IMR-90 (cell line): ENCODE measurements around the gene FNBP1. TPM values are rescaled to one million over a fixed set of nuclear protein-coding genes. Genes with fewer than 3 reads are reported as not detected.

Experiments
- ATAC-seq: fragments of 200-7000 bp; cut with Tn5 transposase; 2 replicates; pipeline ENCODE4 v1.9.1; 2020; ENCODE audit warnings: low read depth, mild to moderate bottlenecking, moderate library complexity
- BruUV-seq: library from RNA; stranded (reverse); fragments of 400-500 nt; replicated peaks from 2 replicates; lab custom pipeline; 2021; lab: Mats Ljungman, UMichigan
- CTCF ChIA-PET: fragments of 300-600 bp; formaldehyde crosslinking; extraction: SDS; loops from one replicate; lab custom pipeline; 2021; ENCODE audit warnings: antibody characterized with exemption; lab: Yijun Ruan, JAX
- POLR2A ChIA-PET: fragments of 300-600 bp; sonication (Branson Sonifier 250); formaldehyde crosslinking; loops from one replicate; lab custom pipeline; 2022; ENCODE audit warnings: antibody characterized with exemption; ENCODE audit not compliant: unreplicated experiment; lab: Charles Lee
- DNase-seq: peaks from one replicate; pipeline ENCODE4 v3.0.0; 2013
- H2AFZ ChIP-seq: replicated peaks from 2 replicates; pipeline ENCODE3; 2013; ENCODE audit warnings: low read length, mild to moderate bottlenecking; ENCODE audit not compliant: poor library complexity
- H2AK5ac ChIP-seq: 2 replicates; pipeline ENCODE4 v1.6.1; 2013; ENCODE audit warnings: low read depth, low read length, inconsistent platforms
- H2AK9ac ChIP-seq: replicated peaks from 2 replicates; pipeline ENCODE3; 2013; ENCODE audit warnings: mild to moderate bottlenecking, low read depth, low read length, moderate library complexity; ENCODE audit not compliant: poor library complexity
- H2BK120ac ChIP-seq: 2 replicates; pipeline ENCODE4 v1.6.1; 2013; ENCODE audit warnings: low read depth, low read length, inconsistent platforms
- H2BK15ac ChIP-seq: 3 replicates; pipeline ENCODE4 v1.6.1; 2013; ENCODE audit warnings: low read depth, low read length, inconsistent platforms
- H2BK20ac ChIP-seq: 2 replicates; pipeline ENCODE4 v1.6.1; 2013; ENCODE audit warnings: low read depth, mild to moderate bottlenecking, inconsistent platforms, low read length, moderate library complexity
- H2BK5ac ChIP-seq: 2 replicates; pipeline ENCODE4 v1.6.1; 2013; ENCODE audit warnings: mild to moderate bottlenecking, low read depth, low read length, inconsistent platforms; ENCODE audit not compliant: poor library complexity, severe bottlenecking
- H3K14ac ChIP-seq: replicated peaks from 2 replicates; pipeline ENCODE4 v1.6.1; 2013; ENCODE audit warnings: low read depth, low read length, inconsistent platforms
- H3K18ac ChIP-seq: 2 replicates; pipeline ENCODE4 v1.6.1; 2013; ENCODE audit warnings: low read depth, low read length, control low read depth
- H3K23ac ChIP-seq: 2 replicates; pipeline ENCODE4 v1.6.1; 2013; ENCODE audit warnings: low read depth, low read length, inconsistent platforms
- H3K27ac ChIP-seq: 2 replicates; pipeline ENCODE4 v1.5.1; 2013; ENCODE audit warnings: mild to moderate bottlenecking, control low read depth, low read length; ENCODE audit not compliant: insufficient read depth
- H3K27me3 ChIP-seq: 2 replicates; pipeline ENCODE4 v1.6.1; 2013; ENCODE audit warnings: low read length; ENCODE audit not compliant: control insufficient read depth, insufficient read depth
- H3K36me3 ChIP-seq: 2 replicates; pipeline ENCODE4 v1.6.1; 2013; ENCODE audit warnings: low read length, mixed read lengths; ENCODE audit not compliant: control insufficient read depth, insufficient read depth
- H3K4ac ChIP-seq: 2 replicates; pipeline ENCODE4 v1.6.1; 2013; ENCODE audit warnings: low read depth, low read length, inconsistent platforms
- H3K4me1 ChIP-seq: 2 replicates; pipeline ENCODE4 v1.6.1; 2013; ENCODE audit warnings: low read length, mixed read lengths; ENCODE audit not compliant: control insufficient read depth, insufficient read depth
- H3K4me2 ChIP-seq: 2 replicates; pipeline ENCODE4 v1.6.1; 2013; ENCODE audit warnings: low read depth, mild to moderate bottlenecking, control low read depth, low read length, moderate library complexity
- H3K4me3 ChIP-seq: 2 replicates; pipeline ENCODE4 v1.5.1; 2013; ENCODE audit warnings: low read depth, mild to moderate bottlenecking, control low read depth, low read length, moderate library complexity; ENCODE audit not compliant: insufficient read depth
- H3K56ac ChIP-seq: 2 replicates; pipeline ENCODE4 v1.6.1; 2013; ENCODE audit warnings: low read length, inconsistent platforms; ENCODE audit not compliant: insufficient read depth; ENCODE audit errors: extremely low read depth
- H3K79me1 ChIP-seq, 2 experiments: 2 replicates each; pipeline ENCODE4 v1.6.1; 2013; ENCODE audit warnings: low read length in 2 of 2, inconsistent platforms in 1 of 2, low read depth in 1 of 2
- H3K9ac ChIP-seq: 2 replicates; pipeline ENCODE4 v1.6.1; 2013; ENCODE audit warnings: low read depth, low read length, control low read depth
- H3K9me1 ChIP-seq: 2 replicates; pipeline ENCODE4 v1.6.1; 2013; ENCODE audit warnings: low read length, inconsistent platforms; ENCODE audit not compliant: insufficient read depth
- H3K9me3 ChIP-seq: 2 replicates; pipeline ENCODE4 v1.6.1; 2013; ENCODE audit warnings: low read length; ENCODE audit not compliant: control insufficient read depth, insufficient read depth
- H4K20me1 ChIP-seq: 2 replicates; pipeline ENCODE4 v1.6.1; 2013; ENCODE audit warnings: low read length, inconsistent platforms; ENCODE audit not compliant: insufficient read depth
- H4K5ac ChIP-seq: 2 replicates; pipeline ENCODE4 v1.6.1; 2013; ENCODE audit warnings: mild to moderate bottlenecking, low read depth, low read length, control low read depth
- H4K8ac ChIP-seq, 2 experiments: 2 replicates each; pipeline ENCODE4 v1.6.1; 2013; ENCODE audit warnings: low read depth in 2 of 2, low read length in 2 of 2, control low read depth in 1 of 2, inconsistent platforms in 1 of 2
- H4K91ac ChIP-seq: 2 replicates; pipeline ENCODE4 v1.6.1; 2013; ENCODE audit warnings: low read depth, low read length, inconsistent platforms; ENCODE audit not compliant: insufficient read depth
- BHLHE40 ChIP-seq: fragments of 150-350 bp; IDR thresholded peaks from 2 replicates; pipeline ENCODE4 v1.6.1; 2016; ENCODE audit warnings: mild to moderate bottlenecking, low read depth, low read length
- CEBPB ChIP-seq: IDR thresholded peaks from 2 replicates; pipeline ENCODE4 v1.6.1; 2012; ENCODE audit warnings: low read depth, low read length, improper control_type of control experiment
- ELK1 ChIP-seq: fragments of 150-350 bp; IDR thresholded peaks from 2 replicates; pipeline ENCODE4 v1.6.1; 2016; ENCODE audit warnings: low read depth, mild to moderate bottlenecking, low read length, moderate library complexity, borderline replicate concordance
- FOS ChIP-seq: fragments of 150-350 bp; IDR thresholded peaks from 2 replicates; pipeline ENCODE4 v1.6.1; 2016; ENCODE audit warnings: low read depth, low read length
- MAFK ChIP-seq: IDR thresholded peaks from 2 replicates; pipeline ENCODE4 v1.6.1; 2012; ENCODE audit warnings: low read depth, low read length, improper control_type of control experiment
- MAZ ChIP-seq: IDR thresholded peaks from 2 replicates; pipeline ENCODE4 v1.6.1; 2012; ENCODE audit warnings: low read depth, mild to moderate bottlenecking, low read length, improper control_type of control experiment, moderate library complexity, borderline replicate concordance
- MXI1 ChIP-seq: IDR thresholded peaks from 2 replicates; pipeline ENCODE4 v1.6.1; 2012; ENCODE audit warnings: low read depth, mild to moderate bottlenecking, low read length, moderate library complexity, borderline replicate concordance
- NFE2L2 ChIP-seq: fragments of 150-350 bp; IDR thresholded peaks from 2 replicates; pipeline ENCODE4 v1.6.1; 2016; ENCODE audit warnings: low read depth, mild to moderate bottlenecking, low read length
- RAD21 ChIP-seq: IDR thresholded peaks from 2 replicates; pipeline ENCODE4 v1.6.1; 2012; ENCODE audit warnings: low read length, improper control_type of control experiment
- RCOR1 ChIP-seq: IDR thresholded peaks from 2 replicates; pipeline ENCODE4 v1.6.1; 2012; ENCODE audit warnings: mild to moderate bottlenecking, low read length, improper control_type of control experiment; ENCODE audit not compliant: insufficient replicate concordance
- RFX5 ChIP-seq: IDR thresholded peaks from 2 replicates; pipeline ENCODE4 v1.8.0; 2012; ENCODE audit warnings: low read depth, mild to moderate bottlenecking, low read length, moderate library complexity
- WGBS, 2 experiments: methylation state at CpG; one replicate each; pipeline versions ENCODE4 v1.1.5 to v1.1.7; 2013; ENCODE audit warnings: missing lambda C conversion rate in 2 of 2; ENCODE audit not compliant: insufficient read length in 1 of 2; ENCODE audit errors: extremely low coverage in 2 of 2; 5-methylcytosine and 5-hydroxymethylcytosine counted together
- dilution Hi-C: fragments of 300-500 bp; cut with HindIII; formaldehyde crosslinking; loops from one replicate; pipeline ENCODE4 v1.14.3; 2018; ENCODE audit warnings: low sequenced_read_pairs; ENCODE audit not compliant: unreplicated experiment
- in situ Hi-C: fragments of 300-500 bp; cut with MboI; formaldehyde crosslinking; loops from 3 replicates; pipeline ENCODE4 v1.14.3; 2019; ENCODE audit warnings: low sequenced_read_pairs, inconsistent platforms, mixed read lengths
- intact Hi-C: fragments of 100-400 bp; cut with micrococcal nuclease; formaldehyde crosslinking; loops from 2 replicates; pipeline ENCODE4 v1.10.0; 2022
- polyA plus RNA-seq, 3 experiments: library from polyadenylated mRNA; depleted of rRNA; stranded (reverse); fragments of >200 nt; gene quantifications; 2 replicates each; pipeline ENCODE4 v1.2.3, GENCODE V29; 2012; ENCODE audit warnings: low replicate concordance in 1 of 3
- total RNA-seq: library from RNA; depleted of rRNA; stranded (reverse); fragments of >200 nt; gene quantifications from 2 replicates; pipeline ENCODE4 v1.2.3, GENCODE V29; 2012
- TF ChIP-seq, protein P1 (sequence below): fragments of 150-350 bp; IDR thresholded peaks from 2 replicates; pipeline ENCODE4 v1.6.1; 2017; ENCODE audit warnings: mild to moderate bottlenecking, antibody characterized with exemption, low read length, low read depth

The FNBP1 gene
- total and polyA plus RNA-seq, 2 of the 4 experiments (the other 2 are of a cell fraction): 10.3 to 15.4 TPM

DNA sequence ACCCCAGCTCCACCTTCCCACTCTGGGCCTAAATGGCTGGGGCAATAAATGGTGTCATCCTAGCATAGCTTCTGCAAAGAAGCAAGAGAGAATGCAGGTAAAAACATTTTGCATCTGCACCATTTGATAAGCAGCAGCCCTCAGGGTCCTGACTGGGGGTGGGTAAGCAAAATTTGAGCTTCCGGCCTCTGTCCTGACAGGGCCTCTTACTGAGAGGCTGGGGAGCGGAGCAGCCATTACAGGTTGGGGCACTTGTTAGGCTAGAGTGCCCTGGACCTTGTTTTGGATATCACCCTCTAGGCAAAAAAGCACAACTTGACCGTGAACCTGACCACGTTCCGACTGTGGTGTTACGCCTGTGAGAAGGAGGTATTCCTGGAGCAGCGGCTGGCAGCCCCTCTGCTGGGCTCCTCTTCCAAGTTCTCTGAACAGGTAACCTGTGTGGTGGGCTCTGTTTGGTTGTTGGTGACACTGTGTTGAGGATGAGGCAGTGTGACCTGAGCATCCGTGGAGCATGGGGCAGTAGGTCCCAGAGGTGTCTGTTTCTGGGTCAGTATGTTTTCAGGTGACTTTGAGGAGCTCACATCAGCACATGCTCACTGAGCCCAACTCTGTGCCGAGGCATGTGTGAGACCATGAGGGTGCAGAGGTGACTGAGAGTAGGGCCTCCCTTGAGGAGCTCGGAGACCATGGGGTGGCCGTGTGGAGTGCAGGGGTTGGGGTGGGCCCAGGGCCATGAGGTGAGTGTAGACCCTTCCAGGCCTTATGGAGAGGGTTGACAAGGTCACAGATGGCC, 184.6 kb downstream of the FNBP1 start:
- Histone ChIP-seq H3K56ac (no peak overlapping the region), H3K79me1 (no peaks in the 10 kb centered on the region), H3K9ac (no peak overlapping the region), H2BK120ac (no peak overlapping the region), H3K23ac (no peak overlapping the region), H3K27ac (no peak overlapping the region), H3K18ac (no peak overlapping the region), H3K9me3 (no peaks in the 10 kb centered on the region), H4K5ac (no peak overlapping the region), H2AK5ac (no peak overlapping the region), H2BK20ac (no peak overlapping the region), H3K4me3 (no peak overlapping the region), H3K27me3 (no peaks in the 10 kb centered on the region), H4K91ac (no peak overlapping the region), H3K4ac (no peak overlapping the region), H3K14ac (no peak overlapping the region), H3K9me1 (0 out of 2 replicates have a peak, but pooled peaks cover 4% of the 10 kb centered on the region), H2AK9ac (no peak overlapping the region), H4K8ac (no peak overlapping the region), H4K20me1 (no peaks in the 10 kb centered on the region), H2BK15ac (no peak overlapping the region), H3K4me2 (no peak overlapping the region), H3K4me1 (no peaks in the 10 kb centered on the region), H2AFZ (no peak overlapping the region), H3K36me3 (peaks cover 55% of the 10 kb centered on the region), H2BK5ac (no peak overlapping the region)
- intact Hi-C loops (no loop called here), dilution Hi-C loops (no loop called here), in situ Hi-C loops (no loop called here)
- CTCF ChIA-PET: no interaction called here
- WGBS, 2 experiments: 50% methylated on average over 2 of the region's 11 CpGs; no CpG with 5 or more reads in 1 of the 2 experiments
- TF ChIP-seq NFE2L2 (no peak), RCOR1 (no peak), MAFK (no peak), CEBPB (no peak), RAD21 (no peak), FOS (no peak), MAZ (no peak), BHLHE40 (no peak), MXI1 (no peak), RFX5 (no peak), ELK1 (no peak)
- TF ChIP-seq, protein P1, sequence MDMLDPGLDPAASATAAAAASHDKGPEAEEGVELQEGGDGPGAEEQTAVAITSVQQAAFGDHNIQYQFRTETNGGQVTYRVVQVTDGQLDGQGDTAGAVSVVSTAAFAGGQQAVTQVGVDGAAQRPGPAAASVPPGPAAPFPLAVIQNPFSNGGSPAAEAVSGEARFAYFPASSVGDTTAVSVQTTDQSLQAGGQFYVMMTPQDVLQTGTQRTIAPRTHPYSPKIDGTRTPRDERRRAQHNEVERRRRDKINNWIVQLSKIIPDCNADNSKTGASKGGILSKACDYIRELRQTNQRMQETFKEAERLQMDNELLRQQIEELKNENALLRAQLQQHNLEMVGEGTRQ: no peak
- ATAC-seq (no peak), DNase-seq (no peak)
- POLR2A ChIA-PET: no interaction called here
- no TSS peak for BruUV-seq
